ENCODE results near the gene CCDC63.
"Not testable (repeated sequence)": the region's sequence is repeated elsewhere in the genome, so short reads cannot be mapped to it uniquely, and the experiment has no call there.

Gene CCDC63

GRCh38 chr12:110844551-110845338 is 2.0 kb upstream of the CCDC63 start:
- no peak for DNase-seq (ENCODE audit: low spot score)

- no peak for DNase-seq (ENCODE audit: low spot score)
Observed at GRCh38 chr12:110845339-110845682, 1.5 kb upstream of the CCDC63 start.

GRCh38 chr12:110848314-110848923 is 1.6 kb downstream of the CCDC63 start:
- DNase-seq (ENCODE audit: low spot score) = no peak

- no peak for DNase-seq (ENCODE audit: low spot score)
Observed at GRCh38 chr12:110849221-110849620, 2.4 kb downstream of the CCDC63 start.

- DNase-seq (ENCODE audit: low spot score) = no peak
Observed at GRCh38 chr12:110849748-110850403, 3.1 kb downstream of the CCDC63 start.

GRCh38 chr12:110850762-110851161 is 4.0 kb downstream of the CCDC63 start:
- no peak for DNase-seq (ENCODE audit: low spot score)

GRCh38 chr12:110853836-110854235 is 7.0 kb downstream of the CCDC63 start:
- no peak for DNase-seq (ENCODE audit: low spot score)

GRCh38 chr12:110856542-110856941 is 9.8 kb downstream of the CCDC63 start:
- no peak for DNase-seq (ENCODE audit: low spot score)

- DNase-seq (ENCODE audit: low spot score) = no peak
Observed at GRCh38 chr12:110857528-110857927, 10.7 kb downstream of the CCDC63 start.

GRCh38 chr12:110857954-110858353 is 11.2 kb downstream of the CCDC63 start:
- not testable (repeated sequence) for DNase-seq (ENCODE audit: low spot score)

- DNase-seq (ENCODE audit: low spot score) = no peak
Observed at GRCh38 chr12:110858848-110859247, 12.1 kb downstream of the CCDC63 start.

GRCh38 chr12:110860833-110861296 is 14.1 kb downstream of the CCDC63 start:
- DNase-seq (ENCODE audit: low spot score) = no peak

GRCh38 chr12:110861729-110862128 is 14.9 kb downstream of the CCDC63 start:
- DNase-seq (ENCODE audit: low spot score) = no peak

- DNase-seq (ENCODE audit: low spot score) = no peak
Observed at GRCh38 chr12:110862329-110862728, 15.5 kb downstream of the CCDC63 start.

- DNase-seq (ENCODE audit: low spot score) = no peak
Observed at GRCh38 chr12:110863161-110863560, 16.4 kb downstream of the CCDC63 start.

GRCh38 chr12:110865521-110865920 is 18.7 kb downstream of the CCDC63 start:
- DNase-seq (ENCODE audit: low spot score) = no peak

GRCh38 chr12:110869026-110869425 is 22.2 kb downstream of the CCDC63 start:
- no peak for DNase-seq (ENCODE audit: low spot score)

GRCh38 chr12:110869803-110870202 is 23.0 kb downstream of the CCDC63 start:
- DNase-seq (ENCODE audit: low spot score) = no peak

GRCh38 chr12:110872100-110872499 is 25.3 kb downstream of the CCDC63 start:
- DNase-seq (ENCODE audit: low spot score) = no peak

- no peak for DNase-seq (ENCODE audit: low spot score)
Observed at GRCh38 chr12:110874351-110874750, 27.6 kb downstream of the CCDC63 start.

- DNase-seq (ENCODE audit: low spot score) = no peak
Observed at GRCh38 chr12:110874781-110875180, 28.0 kb downstream of the CCDC63 start.

- no peak for DNase-seq (ENCODE audit: low spot score)
Observed at GRCh38 chr12:110880651-110881050, 33.9 kb downstream of the CCDC63 start.

GRCh38 chr12:110883251-110883650 is 36.5 kb downstream of the CCDC63 start:
- no peak for DNase-seq (ENCODE audit: low spot score)
